ENCODE data around the gene ZNF296.

ZNF296 gene

GRCh38 chr19:45079063-45079910 lies 3.0 kb upstream of the ZNF296 start, which contains the start of gene GEMIN7:
TSS of gene GEMIN7 (plus strand) at chr19:45079260. CDS start at chr19:45090115, 10,855 bp downstream.
- DNase-seq, result peak; percentile 94

- no peak for DNase-seq
These were observed 2.2 kb upstream of the ZNF296 start for GRCh38 chr19:45078390-45079062.

- no peak for DNase-seq
These were observed 813 bp upstream of the ZNF296 start for GRCh38 chr19:45076851-45077730.

- DNase-seq, result peak; percentile 73
These were observed 813 bp downstream of the ZNF296 start for GRCh38 chr19:45075301-45076028.

- DNase-seq, result no peak
These were observed 1.5 kb downstream of the ZNF296 start for GRCh38 chr19:45074744-45075300.

GRCh38 chr19:45071969-45072790 lies 4.1 kb downstream of the ZNF296 start:
- DNase-seq, result no peak

GRCh38 chr19:45071545-45071938 lies 4.7 kb downstream of the ZNF296 start:
- no peak for DNase-seq

GRCh38 chr19:45070861-45071544 lies 5.3 kb downstream of the ZNF296 start:
- DNase-seq, result no peak

GRCh38 chr19:45070214-45070613 lies 6.1 kb downstream of the ZNF296 start:
- DNase-seq, result no peak

GRCh38 chr19:45069056-45069455 lies 7.2 kb downstream of the ZNF296 start:
- DNase-seq, result no peak

GRCh38 chr19:45068041-45068440 lies 8.2 kb downstream of the ZNF296 start:
- DNase-seq, result no peak

- DNase-seq, result no peak
These were observed 9.2 kb downstream of the ZNF296 start for GRCh38 chr19:45066921-45067661.

- no peak for DNase-seq
These were observed 12.2 kb downstream of the ZNF296 start for GRCh38 chr19:45063851-45064801.

- no peak for DNase-seq
These were observed 14.3 kb downstream of the ZNF296 start for GRCh38 chr19:45061965-45062364.

- DNase-seq, result peak; percentile 93
These were observed 16.9 kb downstream of the ZNF296 start for GRCh38 chr19:45059258-45059965.

- DNase-seq, result no peak
These were observed 17.6 kb downstream of the ZNF296 start for GRCh38 chr19:45058622-45059159.

- no peak for DNase-seq
These were observed 18.8 kb downstream of the ZNF296 start for GRCh38 chr19:45057444-45057843.

GRCh38 chr19:45056831-45057230 lies 19.4 kb downstream of the ZNF296 start:
- no peak for DNase-seq
